GM19455 (cell line): ENCODE results near the gene ADGRB3.
"Not testable (repeated sequence)": the region's sequence is repeated elsewhere in the genome, so short reads cannot be mapped to it uniquely, and the experiment has no call there.

Source experiments
- ATAC-seq: cut with Tn5 transposase; IDR thresholded peaks from one replicate; pipeline ENCODE4 v1.9.1; 2021; ENCODE audit not compliant: unreplicated experiment

Gene ADGRB3

GRCh38 chr6:68738039-68738438 lies 103.0 kb downstream of the ADGRB3 start:
- no peak for ATAC-seq

- ATAC-seq = no peak
Observed at GRCh38 chr6:68740828-68741500, 105.9 kb downstream of the ADGRB3 start.

- no peak for ATAC-seq
Observed at GRCh38 chr6:68741501-68742386, 106.7 kb downstream of the ADGRB3 start.

GRCh38 chr6:68743099-68743498 lies 108.0 kb downstream of the ADGRB3 start:
- no peak for ATAC-seq

GRCh38 chr6:68744376-68744775 lies 109.3 kb downstream of the ADGRB3 start:
- ATAC-seq = not testable (repeated sequence)

- no peak for ATAC-seq
Observed at GRCh38 chr6:68746376-68746775, 111.3 kb downstream of the ADGRB3 start.

GRCh38 chr6:68747110-68747790 lies 112.2 kb downstream of the ADGRB3 start:
- ATAC-seq = no peak

GRCh38 chr6:68747832-68748231 lies 112.8 kb downstream of the ADGRB3 start:
- ATAC-seq = not testable (repeated sequence)

- ATAC-seq = no peak
Observed at GRCh38 chr6:68754681-68755213, 119.7 kb downstream of the ADGRB3 start.

- no peak for ATAC-seq
Observed at GRCh38 chr6:68756454-68757375, 121.6 kb downstream of the ADGRB3 start.

GRCh38 chr6:68757821-68758220 lies 122.7 kb downstream of the ADGRB3 start:
- ATAC-seq = no peak

GRCh38 chr6:68758559-68758958 lies 123.5 kb downstream of the ADGRB3 start:
- ATAC-seq = no peak

GRCh38 chr6:68760485-68760884 lies 125.4 kb downstream of the ADGRB3 start:
- no peak for ATAC-seq

- no peak for ATAC-seq
Observed at GRCh38 chr6:68760941-68761676, 126.0 kb downstream of the ADGRB3 start.

- no peak for ATAC-seq
Observed at GRCh38 chr6:68761985-68762384, 126.9 kb downstream of the ADGRB3 start.

GRCh38 chr6:68771426-68771825 lies 136.3 kb downstream of the ADGRB3 start:
- ATAC-seq = no peak

- ATAC-seq = no peak
Observed at GRCh38 chr6:68774843-68775242, 139.8 kb downstream of the ADGRB3 start.

GRCh38 chr6:68776354-68776753 lies 141.3 kb downstream of the ADGRB3 start:
- no peak for ATAC-seq

- no peak for ATAC-seq
Observed at GRCh38 chr6:68777956-68778355, 142.9 kb downstream of the ADGRB3 start.
